Small intestine (tissue), 7 donors: ENCODE measurements around the gene C3orf20. TPM values are rescaled to one million over a fixed set of nuclear protein-coding genes. Genes with fewer than 3 reads are reported as not detected.

Experiments used
- DNase-seq, 2 donors: peaks; one replicate each; pipeline versions ENCODE4 v3.0.0 to v3.0.0-alpha.2; 2013
- FAIRE-seq: peaks from 2 replicates; lab custom pipeline; 2012; peaks lifted over from hg19 to GRCh38; lab: Jason Lieb, UNC
- H3K27ac ChIP-seq, 3 donors: one replicate each; pipeline ENCODE4 v1.5.1; 2013; ENCODE audit warnings: low read length in 2 of 3, mild to moderate bottlenecking in 2 of 3, control low read depth in 1 of 3, inconsistent platforms in 1 of 3, low read depth in 1 of 3, moderate library complexity in 1 of 3
- H3K27me3 ChIP-seq, 3 donors: one replicate each; pipeline ENCODE4 v1.6.1; 2013; ENCODE audit warnings: low read length in 3 of 3, inconsistent platforms in 1 of 3; ENCODE audit not compliant: control insufficient read depth in 3 of 3, insufficient read depth in 3 of 3
- H3K36me3 ChIP-seq, 3 donors: one replicate each; pipeline ENCODE4 v1.6.1; 2013; ENCODE audit warnings: low read length in 3 of 3, inconsistent platforms in 1 of 3, low read depth in 1 of 3, mild to moderate bottlenecking in 1 of 3, moderate library complexity in 1 of 3; ENCODE audit not compliant: control insufficient read depth in 3 of 3, insufficient read depth in 2 of 3
- H3K4me1 ChIP-seq, 3 donors: one replicate each; pipeline ENCODE4 v1.6.1; 2013; ENCODE audit warnings: low read length in 2 of 3, inconsistent platforms in 1 of 3, low read depth in 1 of 3, mild to moderate bottlenecking in 1 of 3, moderate library complexity in 1 of 3; ENCODE audit not compliant: control insufficient read depth in 3 of 3, insufficient read depth in 2 of 3
- H3K4me3 ChIP-seq, 3 donors: one replicate each; pipeline ENCODE4 v1.5.1; 2013; ENCODE audit warnings: low read length in 3 of 3, control low read depth in 1 of 3, inconsistent platforms in 1 of 3, low read depth in 1 of 3, mild to moderate bottlenecking in 1 of 3, moderate library complexity in 1 of 3
- H3K9me3 ChIP-seq, 2 donors: one replicate each; pipeline ENCODE4 v1.6.1; 2013; ENCODE audit warnings: low read depth in 1 of 2, low read length in 1 of 2; ENCODE audit not compliant: control insufficient read depth in 2 of 2, insufficient read depth in 1 of 2
- WGBS, 3 donors: extraction: QIAGEN DNeasy Blood & Tissue Kit; methylation state at CpG; one replicate each; pipeline ENCODE4 v1.1.7; 2013; 5-methylcytosine and 5-hydroxymethylcytosine counted together
- polyA plus RNA-seq, 4 donors: library from polyadenylated mRNA; stranded (reverse) in 3 of 4; unstranded in 1 of 4; fragments of 200-250 nt in 3 of 4; fragments of 120-200 nt in 1 of 4; gene quantifications; one replicate each; pipeline versions ENCODE4 v1.2.1 to v1.2.3, GENCODE V29; 2013
- donor health status: healthy with polysubstance abuse.
- donor health status: control.
- donor health status: control.
- donor health status: Bipolar disorder and iron deficiency.
- donor health status: healthy.

C3orf20 gene
- polyA plus RNA-seq, 4 donors = 0.01 to 0.07 TPM; not detected in 2

DNA sequence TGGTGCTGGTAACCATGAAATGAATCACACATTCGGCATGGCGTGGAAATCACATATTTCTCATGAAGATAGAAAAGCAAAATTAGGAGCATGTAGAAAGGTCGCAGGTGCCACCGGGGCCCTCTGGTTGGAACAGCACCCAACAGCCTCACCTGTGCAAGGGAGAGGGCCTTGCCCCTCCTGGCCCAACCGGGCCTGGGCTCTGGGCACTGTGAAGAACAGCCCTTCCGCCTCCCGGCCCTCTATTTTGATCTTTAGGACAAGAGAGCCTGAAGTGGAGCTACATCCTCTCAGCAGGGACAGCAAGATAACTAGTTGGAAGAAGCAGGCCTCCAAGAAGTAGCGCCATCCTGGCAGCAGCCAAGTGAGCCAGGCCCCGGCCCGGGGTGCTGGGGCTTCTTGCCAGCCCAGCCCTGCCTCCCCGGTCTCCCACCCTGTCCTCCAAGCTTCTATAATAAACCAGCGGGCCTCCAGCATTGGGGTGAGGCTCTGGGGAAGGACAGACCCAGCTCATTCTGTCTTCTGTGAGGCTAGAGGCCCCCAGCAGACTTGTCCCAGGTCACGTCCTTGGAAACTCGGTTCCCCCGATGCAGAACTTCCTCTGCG lies 97.7 kb downstream of the C3orf20 start:
- no peak for FAIRE-seq
- no peak overlapping the region for H3K4me3 ChIP-seq
- H3K36me3 ChIP-seq = no peaks in the 10 kb centered on the region
- DNase-seq = no peak
- WGBS, 3 donors = 83 to 87% (median 85%) methylated on average over 16 of the region's 16 CpGs
- no peak overlapping the region for H3K27ac ChIP-seq
- H3K9me3 ChIP-seq = no peaks in the 10 kb centered on the region
- peaks cover 0 to 3% (median 0%) of the 10 kb centered on the region in 3 donors for H3K27me3 ChIP-seq
- no peaks in the 10 kb centered on the region for H3K4me1 ChIP-seq

DNA sequence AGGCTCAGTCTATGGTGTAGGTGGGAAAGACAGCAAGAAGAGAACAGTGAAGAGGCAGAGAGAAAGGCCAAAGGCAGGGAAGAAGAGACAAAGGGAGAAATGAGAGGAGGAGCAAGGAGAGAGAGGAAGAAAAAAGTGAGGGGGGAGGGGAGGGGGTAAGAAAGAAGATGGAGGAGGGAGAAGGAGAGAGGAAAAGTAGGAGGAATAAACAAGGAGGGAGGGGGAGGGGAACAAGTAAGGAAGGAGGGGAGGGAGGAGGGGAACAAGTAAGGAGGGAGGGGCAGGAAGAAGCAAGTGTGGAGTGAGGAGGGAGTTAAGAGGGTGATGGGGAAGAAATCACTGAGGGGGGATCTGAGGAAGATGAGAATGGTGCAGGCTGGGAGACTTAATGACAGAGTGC lies 98.3 kb downstream of the C3orf20 start:
- no peak for FAIRE-seq
- H3K27ac ChIP-seq = no peak overlapping the region
- no peaks in the 10 kb centered on the region for H3K4me1 ChIP-seq
- no peak overlapping the region for H3K4me3 ChIP-seq
- H3K36me3 ChIP-seq = no peaks in the 10 kb centered on the region
- DNase-seq = no peak
- H3K27me3 ChIP-seq = peaks cover 0 to 3% (median 0%) of the 10 kb centered on the region in 3 donors
- no peaks in the 10 kb centered on the region for H3K9me3 ChIP-seq

DNA sequence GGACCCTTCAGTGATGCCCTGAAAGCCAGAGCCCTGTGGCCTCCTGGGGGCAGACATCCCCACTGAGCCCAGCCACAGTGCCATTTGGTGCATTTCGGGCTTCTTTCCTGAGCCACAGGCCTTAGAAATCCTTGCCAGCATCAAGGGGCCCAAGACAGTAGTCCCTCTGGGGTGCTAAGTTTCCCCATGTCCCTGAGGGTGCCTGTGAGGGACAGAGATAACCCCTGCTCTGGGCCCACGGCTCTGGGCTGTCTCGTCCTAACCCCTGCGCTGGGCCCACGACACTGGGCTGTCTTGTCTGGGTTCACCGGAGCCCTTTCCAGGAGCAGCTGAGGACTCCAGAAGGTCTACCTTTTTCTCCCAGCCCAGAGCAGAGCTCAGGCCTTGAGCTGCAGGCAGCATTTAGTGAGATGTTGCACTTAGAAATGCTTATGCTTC lies 98.8 kb downstream of the C3orf20 start:
- DNase-seq (no peak), FAIRE-seq (no peak)
- H3K4me1 ChIP-seq = no peaks in the 10 kb centered on the region
- H3K4me3 ChIP-seq = no peak overlapping the region
- no peak overlapping the region for H3K27ac ChIP-seq
- no peaks in the 10 kb centered on the region for H3K36me3 ChIP-seq
- H3K27me3 ChIP-seq = peaks cover 0 to 3% (median 0%) of the 10 kb centered on the region in 3 donors
- WGBS, 3 donors = 85 to 96% (median 89%) methylated on average over 6 of the region's 6 CpGs
- H3K9me3 ChIP-seq = no peaks in the 10 kb centered on the region

DNA sequence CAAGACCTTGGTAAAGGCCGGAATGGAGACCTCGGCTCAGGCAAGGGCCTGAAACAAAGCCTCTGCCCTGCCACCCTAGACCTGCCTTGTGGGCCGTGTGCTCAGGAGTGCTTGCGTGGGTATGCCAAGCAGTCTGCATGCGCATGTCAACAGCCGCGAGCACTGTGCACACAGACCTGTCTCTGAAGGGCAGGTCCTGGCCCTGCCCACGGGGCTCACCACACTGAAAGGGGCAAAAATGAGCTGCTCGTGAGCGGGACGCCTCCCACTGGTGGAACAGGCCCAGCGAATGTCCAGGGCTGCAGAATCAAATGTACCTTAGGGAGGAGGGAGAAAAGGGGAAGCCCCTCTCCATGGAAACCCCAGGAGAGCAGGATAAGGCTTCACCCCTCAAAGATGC lies 99.5 kb downstream of the C3orf20 start:
- no peak for DNase-seq
- Histone ChIP-seq H3K9me3 (no peaks in the 10 kb centered on the region), H3K27me3 (no peaks in the 10 kb centered on the region), H3K4me3 (no peak overlapping the region), H3K27ac (no peak overlapping the region), H3K4me1 (no peaks in the 10 kb centered on the region), H3K36me3 (no peaks in the 10 kb centered on the region)
- FAIRE-seq = no peak
- WGBS, 3 donors = 76 to 87% (median 82%) methylated on average over 12 of the region's 12 CpGs

DNA sequence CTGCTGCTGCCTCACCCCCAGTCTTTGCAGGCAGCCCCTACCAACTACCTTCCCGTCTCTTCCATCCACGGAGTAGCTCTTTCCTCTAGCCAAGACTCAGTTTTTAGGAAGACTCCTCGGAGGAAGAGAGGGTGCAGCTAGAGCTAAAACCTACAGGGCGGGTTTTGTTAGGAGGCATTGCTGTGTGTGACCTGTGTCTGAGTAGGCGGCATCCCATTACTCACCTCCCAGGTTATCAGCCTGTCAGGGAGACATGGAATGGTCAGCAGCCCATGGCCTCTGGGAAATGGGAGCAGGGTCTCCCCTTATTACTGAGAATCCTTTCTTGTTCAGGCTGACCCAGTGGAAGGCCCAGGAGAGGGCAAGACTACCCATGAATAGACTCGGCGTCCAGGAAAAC lies 100.1 kb downstream of the C3orf20 start:
- 91 to 94% (median 92%) methylated on average over 7 of the region's 7 CpGs for WGBS, 3 donors
- H3K27ac ChIP-seq = no peak overlapping the region
- no peaks in the 10 kb centered on the region for H3K9me3 ChIP-seq
- DNase-seq = no peak
- FAIRE-seq = no peak
- no peak overlapping the region for H3K4me3 ChIP-seq
- H3K27me3 ChIP-seq = no peaks in the 10 kb centered on the region
- H3K36me3 ChIP-seq = no peaks in the 10 kb centered on the region
- no peaks in the 10 kb centered on the region for H3K4me1 ChIP-seq

DNA sequence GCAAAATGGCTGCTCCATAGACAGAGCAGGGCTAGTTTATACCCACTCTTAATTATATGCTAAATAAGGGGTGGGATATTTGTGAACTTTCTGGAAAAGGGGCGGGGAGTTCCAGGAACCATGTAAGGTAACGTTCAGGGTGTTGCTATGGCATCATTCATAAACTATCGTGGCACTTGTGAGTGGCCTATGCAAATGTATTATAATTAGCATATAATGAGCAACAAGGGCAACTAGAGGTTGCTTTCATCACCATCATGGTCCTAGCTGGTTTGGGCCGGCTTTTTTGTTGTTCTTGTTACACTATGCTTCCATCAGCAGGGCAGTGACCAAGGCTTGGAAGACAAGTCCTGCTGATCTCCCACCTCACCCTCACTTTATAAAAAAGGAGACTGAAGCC lies 100.6 kb downstream of the C3orf20 start:
- DNase-seq (no peak), FAIRE-seq (no peak)
- no peak overlapping the region for H3K4me3 ChIP-seq
- H3K27me3 ChIP-seq = no peaks in the 10 kb centered on the region
- H3K9me3 ChIP-seq = no peaks in the 10 kb centered on the region
- H3K27ac ChIP-seq = no peak overlapping the region
- no peaks in the 10 kb centered on the region for H3K4me1 ChIP-seq
- WGBS, 3 donors = 74 to 84% (median 76%) methylated on average over 4 of the region's 4 CpGs
- no peaks in the 10 kb centered on the region for H3K36me3 ChIP-seq

DNA sequence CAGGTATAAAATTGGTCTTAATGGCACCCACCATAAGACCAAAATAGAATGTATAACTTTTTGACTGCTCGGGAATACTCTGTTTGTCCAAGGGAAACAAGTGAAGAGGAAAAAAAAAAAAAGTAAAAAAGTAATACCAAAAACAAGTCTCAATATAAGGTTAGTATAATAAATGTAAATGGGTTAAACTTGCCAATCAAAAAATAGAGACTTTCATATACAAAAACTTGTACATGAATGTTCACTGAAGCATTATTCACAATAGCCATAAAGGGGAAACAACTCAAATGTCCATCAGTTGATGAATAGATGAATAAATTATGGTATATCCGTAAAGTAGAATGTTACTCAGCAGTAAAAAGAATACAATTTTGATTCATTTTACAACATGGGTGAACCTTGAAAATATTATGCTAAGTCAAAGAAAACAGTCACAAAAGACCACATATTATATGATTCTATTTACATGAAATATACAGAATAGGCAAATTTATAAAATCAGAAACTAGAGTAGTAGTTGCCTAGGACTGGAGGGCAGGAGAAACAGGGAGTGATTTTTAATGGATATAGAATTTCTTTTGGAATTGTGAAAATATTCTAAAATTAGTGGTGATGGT lies 104.2 kb downstream of the C3orf20 start:
- no peaks in the 10 kb centered on the region for H3K36me3 ChIP-seq
- no peak for FAIRE-seq
- no peak overlapping the region for H3K4me3 ChIP-seq
- DNase-seq = no peak
- no peak overlapping the region for H3K27ac ChIP-seq
- no peaks in the 10 kb centered on the region for H3K9me3 ChIP-seq
- H3K27me3 ChIP-seq = no peaks in the 10 kb centered on the region
- WGBS, 3 donors = 89 to 98% (median 96%) methylated on average over 2 of the region's 2 CpGs
- no peaks in the 10 kb centered on the region for H3K4me1 ChIP-seq

DNA sequence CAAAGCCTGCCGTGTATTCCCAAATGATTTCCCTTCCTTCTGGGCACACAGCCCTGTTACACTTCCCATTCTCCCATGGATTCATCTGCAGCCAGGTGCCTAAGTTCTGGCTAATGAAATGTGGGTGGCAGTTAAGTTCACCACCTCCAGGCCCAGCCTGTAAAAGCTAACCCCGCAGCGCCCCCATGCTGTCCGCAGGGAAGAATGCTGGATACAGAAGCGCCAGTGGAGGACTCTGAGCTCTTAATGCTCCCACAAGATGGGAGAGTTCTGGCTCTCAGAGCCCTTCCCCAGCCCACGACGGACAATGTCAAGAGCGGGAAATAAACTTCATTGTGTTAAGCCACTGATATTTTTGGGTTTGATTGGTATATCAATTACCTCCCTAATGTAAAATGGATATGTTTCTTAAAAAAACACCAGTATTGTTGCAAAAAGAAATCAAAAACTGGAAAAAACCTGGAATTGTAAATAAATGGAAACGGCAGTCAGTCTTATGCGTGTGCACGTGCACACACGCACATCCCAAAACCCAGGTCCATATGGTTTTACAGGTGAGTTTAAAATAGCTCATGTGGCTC lies 106.1 kb downstream of the C3orf20 start:
- no peaks in the 10 kb centered on the region for H3K27me3 ChIP-seq
- H3K27ac ChIP-seq = no peak overlapping the region
- no peaks in the 10 kb centered on the region for H3K4me1 ChIP-seq
- no peak overlapping the region for H3K4me3 ChIP-seq
- WGBS, 3 donors = 23 to 40% (median 25%) methylated on average over 12 of the region's 12 CpGs
- peak; percentile 77 to 79 for DNase-seq
- no peak for FAIRE-seq
- no peaks in the 10 kb centered on the region for H3K9me3 ChIP-seq
- H3K36me3 ChIP-seq = no peaks in the 10 kb centered on the region
